H1 (cell line): ENCODE measurements around the gene ASIC5. TPM values are rescaled to one million over a fixed set of nuclear protein-coding genes. Genes with fewer than 3 reads are reported as not detected.

Experiments
- CTCF ChIA-PET: fragments of 300-600 bp; sonication (Branson Sonifier 250); formaldehyde crosslinking; loops from one replicate; lab custom pipeline; 2021; ENCODE audit not compliant: partially characterized antibody; lab: Charles Lee
- POLR2A ChIA-PET: fragments of 300-600 bp; sonication (Branson Sonifier 250); formaldehyde crosslinking; loops from one replicate; lab custom pipeline; 2021; ENCODE audit warnings: inconsistent platforms; ENCODE audit not compliant: partially characterized antibody; lab: Charles Lee
- DNase-seq, 2 experiments: peaks; one replicate each; pipeline versions ENCODE4 v3.0.0 to v3.0.0-alpha.2; 2010 to 2022; ENCODE audit warnings: low spot score in 2 of 2, low read depth in 1 of 2, mixed read lengths in 1 of 2
- FAIRE-seq: peaks from 2 replicates; lab custom pipeline; 2011; peaks lifted over from hg19 to GRCh38; lab: Jason Lieb, UNC
- H2AFZ ChIP-seq: 2 replicates; pipeline ENCODE4 v1.8.1; 2012; ENCODE audit warnings: low read length, inconsistent platforms
- H2AK5ac ChIP-seq: 2 replicates; pipeline ENCODE4 v1.6.1; 2013; ENCODE audit warnings: low read depth, low read length
- H2BK120ac ChIP-seq: replicated peaks from 2 replicates; pipeline ENCODE3; 2013; ENCODE audit warnings: low read depth, low read length, inconsistent platforms
- H2BK12ac ChIP-seq: 2 replicates; pipeline ENCODE4 v1.6.1; 2013; ENCODE audit warnings: low read depth, low read length
- H2BK15ac ChIP-seq: 2 replicates; pipeline ENCODE4 v1.6.1; 2013; ENCODE audit warnings: low read length
- H2BK20ac ChIP-seq: 2 replicates; pipeline ENCODE4 v1.6.1; 2013; ENCODE audit warnings: low read length
- H2BK5ac ChIP-seq: 2 replicates; pipeline ENCODE4 v1.6.1; 2013; ENCODE audit warnings: low read depth, low read length
- H3K14ac ChIP-seq: 2 replicates; pipeline ENCODE4 v1.6.1; 2013; ENCODE audit warnings: inconsistent platforms; ENCODE audit not compliant: insufficient read length
- H3K18ac ChIP-seq: 2 replicates; pipeline ENCODE4 v1.6.1; 2013; ENCODE audit warnings: low read length; ENCODE audit errors: extremely low read depth
- H3K23ac ChIP-seq: 2 replicates; pipeline ENCODE4 v1.6.1; 2013; ENCODE audit warnings: inconsistent platforms; ENCODE audit not compliant: insufficient read length
- H3K23me2 ChIP-seq: 2 replicates; pipeline ENCODE4 v1.6.1; 2013; ENCODE audit warnings: low read depth, low read length
- H3K27ac ChIP-seq: 2 replicates; pipeline ENCODE4 v1.6.1; 2011; ENCODE audit warnings: low read depth, low read length, inconsistent platforms
- H3K27me3 ChIP-seq, 4 experiments: replicated peaks in 1 of 4; 1 replicate in 1 of 4; 2 replicates in 3 of 4; pipeline versions ENCODE4 v1.6.1 to v1.8.1; 2011 to 2013; ENCODE audit warnings: low read length in 3 of 4, mild to moderate bottlenecking in 3 of 4, inconsistent platforms in 2 of 4, mixed read lengths in 2 of 4, moderate library complexity in 1 of 4; ENCODE audit not compliant: control insufficient read depth in 3 of 4, insufficient read depth in 3 of 4; ENCODE audit errors: extremely low read depth in 1 of 4
- H3K36me3 ChIP-seq, 4 experiments: 2 replicates each; pipeline versions ENCODE4 v1.6.1 to v1.8.1; 2011 to 2013; ENCODE audit warnings: mild to moderate bottlenecking in 4 of 4, low read length in 3 of 4, moderate library complexity in 2 of 4, control low read depth in 1 of 4, inconsistent platforms in 1 of 4; ENCODE audit not compliant: insufficient read depth in 4 of 4, control insufficient read depth in 2 of 4
- H3K4ac ChIP-seq: replicated peaks from 2 replicates; pipeline ENCODE3; 2013; ENCODE audit warnings: low read length, low read depth, mixed read lengths, inconsistent platforms; ENCODE audit not compliant: insufficient read length
- H3K4me1 ChIP-seq, 4 experiments: replicated peaks in 1 of 4; 1 replicate in 1 of 4; 2 replicates in 3 of 4; pipeline versions ENCODE4 v1.6.1 to v1.8.1; 2011 to 2013; ENCODE audit warnings: low read length in 3 of 4, inconsistent platforms in 2 of 4, mixed read lengths in 1 of 4; ENCODE audit not compliant: insufficient read depth in 4 of 4, control insufficient read depth in 3 of 4
- H3K4me2 ChIP-seq, 2 experiments: 2 replicates each; pipeline versions ENCODE4 v1.6.1 to v1.8.1; 2011 to 2013; ENCODE audit warnings: low read depth in 2 of 2, low read length in 2 of 2, control low read depth in 1 of 2, inconsistent platforms in 1 of 2, mild to moderate bottlenecking in 1 of 2; ENCODE audit not compliant: insufficient read depth in 1 of 2
- H3K4me3 ChIP-seq, 4 experiments: fragments of 200-600, 300-600 bp in 1 of 4; sonication (generic), shearing (Covaris generic), sonication (Bioruptor Twin) in 1 of 4; 2 replicates each; pipeline versions ENCODE4 v1.5.1 to v1.8.1; 2011 to 2016; ENCODE audit warnings: low read length in 4 of 4, low read depth in 3 of 4, control low read depth in 2 of 4, inconsistent platforms in 2 of 4, mild to moderate bottlenecking in 2 of 4, mixed read lengths in 1 of 4, moderate library complexity in 1 of 4; ENCODE audit not compliant: insufficient read depth in 2 of 4; ENCODE audit errors: extremely low read depth in 1 of 4
- H3K56ac ChIP-seq: replicated peaks from 2 replicates; pipeline ENCODE3; 2013; ENCODE audit warnings: low read depth, mild to moderate bottlenecking, mixed read lengths, low read length, inconsistent platforms; ENCODE audit not compliant: insufficient read length
- H3K79me1 ChIP-seq: 2 replicates; pipeline ENCODE4 v1.6.1; 2013; ENCODE audit warnings: low read depth, low read length, control low read depth
- H3K79me2 ChIP-seq, 2 experiments: 2 replicates each; pipeline versions ENCODE4 v1.6.1 to v1.8.1; 2012 to 2013; ENCODE audit warnings: low read length in 2 of 2, mild to moderate bottlenecking in 2 of 2, inconsistent platforms in 1 of 2; ENCODE audit not compliant: insufficient read depth in 2 of 2, control insufficient read depth in 1 of 2
- H3K9ac ChIP-seq, 4 experiments: replicated peaks in 1 of 4; 1 replicate in 1 of 4; 2 replicates in 3 of 4; pipeline versions ENCODE4 v1.6.1 to v1.8.1; 2011 to 2013; ENCODE audit warnings: low read depth in 3 of 4, low read length in 3 of 4, control low read depth in 2 of 4, mild to moderate bottlenecking in 2 of 4, moderate library complexity in 2 of 4, inconsistent platforms in 1 of 4; ENCODE audit errors: extremely low read depth in 1 of 4
- H3K9me3 ChIP-seq, 2 experiments: 2 replicates each; pipeline versions ENCODE4 v1.6.1 to v1.8.1; 2012 to 2013; ENCODE audit warnings: mild to moderate bottlenecking in 2 of 2, moderate library complexity in 2 of 2, control low read depth in 1 of 2, inconsistent platforms in 1 of 2, low read depth in 1 of 2, low read length in 1 of 2, mixed read lengths in 1 of 2; ENCODE audit not compliant: insufficient read depth in 2 of 2
- H4K20me1 ChIP-seq, 2 experiments: replicated peaks in 1 of 2; 2 replicates each; pipeline versions ENCODE3 to v1.8.1; 2011 to 2013; ENCODE audit warnings: inconsistent platforms in 2 of 2, low read length in 2 of 2, mild to moderate bottlenecking in 1 of 2; ENCODE audit not compliant: insufficient read depth in 2 of 2, control insufficient read depth in 1 of 2
- H4K5ac ChIP-seq: 2 replicates; pipeline ENCODE4 v1.6.1; 2013; ENCODE audit warnings: low read length, low read depth, mixed read lengths, inconsistent platforms; ENCODE audit not compliant: insufficient read length
- H4K8ac ChIP-seq: 2 replicates; pipeline ENCODE4 v1.8.0; 2013; ENCODE audit warnings: mild to moderate bottlenecking, moderate library complexity, low read length, inconsistent platforms; ENCODE audit not compliant: insufficient read depth; ENCODE audit errors: extremely low read depth
- H4K91ac ChIP-seq: replicated peaks from 2 replicates; pipeline ENCODE3; 2013; ENCODE audit warnings: low read length, mixed read lengths, inconsistent platforms; ENCODE audit not compliant: insufficient read length
- E2F6 ChIP-seq: IDR thresholded peaks from 2 replicates; pipeline ENCODE4 v1.6.1; 2012; ENCODE audit warnings: inconsistent platforms
- NRF1 ChIP-seq: IDR thresholded peaks from 2 replicates; pipeline ENCODE4 v1.6.1; 2011; ENCODE audit warnings: mild to moderate bottlenecking, low read depth, low read length, improper control_type of control experiment
- SP4 ChIP-seq: IDR thresholded peaks from 2 replicates; pipeline ENCODE4 v1.6.1; 2012; ENCODE audit warnings: low read length, inconsistent platforms
- WGBS, 2 experiments: shearing (Covaris generic) in 1 of 2; methylation state at CpG; one replicate each; pipeline versions ENCODE4 v1.1.6 to v1.1.7; 2013 to 2015; ENCODE audit warnings: low lambda C conversion rate in 2 of 2, mixed read lengths in 2 of 2, inconsistent platforms in 1 of 2, low coverage in 1 of 2, missing lambda C conversion rate in 1 of 2; ENCODE audit not compliant: insufficient replicate concordance in 2 of 2, insufficient coverage in 1 of 2, insufficient read length in 1 of 2; ENCODE audit errors: extremely low coverage in 1 of 2, missing lambda C conversion rate in 1 of 2; 5-methylcytosine and 5-hydroxymethylcytosine counted together
- polyA plus RNA-seq, 7 experiments: library from polyadenylated mRNA; depleted of rRNA in 3 of 7; stranded (reverse) in 5 of 7; unstranded in 2 of 7; fragments of >200 nt in 5 of 7; fragments of 200-250 nt in 2 of 7; gene quantifications; 1 replicate in 5 of 7; 2 replicates in 1 of 7; 4 replicates in 1 of 7; pipeline versions ENCODE4 v1.2.1 to v1.2.3, GENCODE V29; 2011 to 2013; ENCODE audit warnings: missing spikeins in 2 of 7, mixed read lengths in 2 of 7
- total RNA-seq: library from RNA; stranded (reverse); fragmentation: NEBNext Ultra II Directional; extraction: Animal tissue kit (Norgen Biotek cat#: 25700); gene quantifications from 2 replicates; pipeline ENCODE4 v1.2.1, GENCODE V29; 2021

Gene ASIC5
- total and polyA plus RNA-seq, 2 of the 8 experiments (the other 6 are each of a cell fraction or from before 2014, with no cell fraction given), result not detected

DNA sequence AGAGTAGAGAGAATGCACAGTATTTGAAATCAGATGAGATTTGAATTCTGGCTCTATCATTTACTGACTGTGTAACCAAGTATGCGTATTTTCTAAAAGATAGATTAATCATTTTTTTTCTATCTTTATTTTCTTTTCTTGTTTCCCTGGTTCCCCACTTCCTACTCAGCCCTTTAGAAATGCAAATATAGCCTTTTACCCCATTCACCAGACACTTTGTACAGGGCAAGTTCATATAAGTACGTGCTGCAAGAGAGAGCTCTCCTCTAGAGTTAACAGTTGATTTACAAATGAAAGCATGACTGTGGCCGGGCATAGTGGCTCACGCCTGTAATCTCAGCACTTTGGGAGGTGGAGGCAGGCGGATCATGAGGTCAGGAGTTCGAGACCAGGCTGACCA, 19.6 kb upstream of the ASIC5 start:
- Histone ChIP-seq H3K14ac (no peak overlapping the region), H4K8ac (no peak overlapping the region), H3K23me2 (no peaks in the 10 kb centered on the region), H3K4me1 (no peaks in the 10 kb centered on the region), H3K79me2 (no peaks in the 10 kb centered on the region), H4K20me1 (no peaks in the 10 kb centered on the region), H4K5ac (no peak overlapping the region), H3K4ac (no peak overlapping the region), H3K56ac (no peak overlapping the region), H3K27me3 (no peaks in the 10 kb centered on the region), H3K9me3 (peaks cover 0 to 3% of the 10 kb centered on the region in 2 experiments; a peak in 1 of 4 replicates), H3K4me3 (no peak overlapping the region), H2BK12ac (no peak overlapping the region), H2BK120ac (no peak overlapping the region), H4K91ac (no peak overlapping the region), H2AFZ (no peak overlapping the region), H2BK5ac (no peak overlapping the region), H2BK20ac (no peak overlapping the region), H2AK5ac (no peak overlapping the region), H3K4me2 (no peak overlapping the region), H3K36me3 (no peaks in the 10 kb centered on the region), H3K23ac (no peak overlapping the region), H2BK15ac (no peak overlapping the region), H3K18ac (no peak overlapping the region), H3K27ac (no peak overlapping the region), H3K9ac (no peak overlapping the region), H3K79me1 (no peaks in the 10 kb centered on the region)
- CTCF ChIA-PET, result no interaction called here
- TF ChIP-seq NRF1 (no peak), SP4 (no peak), E2F6 (no peak)
- 78% methylated on average over 6 of the region's 6 CpGs; no CpG with 5 or more reads in 1 of the 2 experiments for WGBS, 2 experiments
- FAIRE-seq (no peak), DNase-seq (no peak)
- POLR2A ChIA-PET, result no interaction called here
